IMR-90 (cell line): ENCODE measurements around the gene PIH1D1. TPM values are rescaled to one million over a fixed set of nuclear protein-coding genes. Genes with fewer than 3 reads are reported as not detected.
A peak's percentile ranks its signal among the peaks of the same experiment; 100 is the strongest.

Experiments
- ATAC-seq: fragments of 200-7000 bp; cut with Tn5 transposase; 2 replicates; pipeline ENCODE4 v1.9.1; 2020; ENCODE audit warnings: low read depth, mild to moderate bottlenecking, moderate library complexity
- BruUV-seq: library from RNA; stranded (reverse); fragments of 400-500 nt; replicated peaks from 2 replicates; lab custom pipeline; 2021; lab: Mats Ljungman, UMichigan
- CTCF ChIA-PET: fragments of 300-600 bp; formaldehyde crosslinking; extraction: SDS; loops from one replicate; lab custom pipeline; 2021; ENCODE audit warnings: antibody characterized with exemption; lab: Yijun Ruan, JAX
- POLR2A ChIA-PET: fragments of 300-600 bp; sonication (Branson Sonifier 250); formaldehyde crosslinking; loops from one replicate; lab custom pipeline; 2022; ENCODE audit warnings: antibody characterized with exemption; ENCODE audit not compliant: unreplicated experiment; lab: Charles Lee
- DNase-seq: peaks from one replicate; pipeline ENCODE4 v3.0.0; 2013
- H2AFZ ChIP-seq: replicated peaks from 2 replicates; pipeline ENCODE3; 2013; ENCODE audit warnings: low read length, mild to moderate bottlenecking; ENCODE audit not compliant: poor library complexity
- H2AK5ac ChIP-seq: 2 replicates; pipeline ENCODE4 v1.6.1; 2013; ENCODE audit warnings: low read depth, low read length, inconsistent platforms
- H2AK9ac ChIP-seq: replicated peaks from 2 replicates; pipeline ENCODE3; 2013; ENCODE audit warnings: mild to moderate bottlenecking, low read depth, low read length, moderate library complexity; ENCODE audit not compliant: poor library complexity
- H2BK120ac ChIP-seq: 2 replicates; pipeline ENCODE4 v1.6.1; 2013; ENCODE audit warnings: low read depth, low read length, inconsistent platforms
- H2BK15ac ChIP-seq: 3 replicates; pipeline ENCODE4 v1.6.1; 2013; ENCODE audit warnings: low read depth, low read length, inconsistent platforms
- H2BK20ac ChIP-seq: 2 replicates; pipeline ENCODE4 v1.6.1; 2013; ENCODE audit warnings: low read depth, mild to moderate bottlenecking, inconsistent platforms, low read length, moderate library complexity
- H2BK5ac ChIP-seq: 2 replicates; pipeline ENCODE4 v1.6.1; 2013; ENCODE audit warnings: mild to moderate bottlenecking, low read depth, low read length, inconsistent platforms; ENCODE audit not compliant: poor library complexity, severe bottlenecking
- H3K14ac ChIP-seq: replicated peaks from 2 replicates; pipeline ENCODE4 v1.6.1; 2013; ENCODE audit warnings: low read depth, low read length, inconsistent platforms
- H3K18ac ChIP-seq: 2 replicates; pipeline ENCODE4 v1.6.1; 2013; ENCODE audit warnings: low read depth, low read length, control low read depth
- H3K23ac ChIP-seq: 2 replicates; pipeline ENCODE4 v1.6.1; 2013; ENCODE audit warnings: low read depth, low read length, inconsistent platforms
- H3K27ac ChIP-seq: 2 replicates; pipeline ENCODE4 v1.5.1; 2013; ENCODE audit warnings: mild to moderate bottlenecking, control low read depth, low read length; ENCODE audit not compliant: insufficient read depth
- H3K27me3 ChIP-seq: 2 replicates; pipeline ENCODE4 v1.6.1; 2013; ENCODE audit warnings: low read length; ENCODE audit not compliant: control insufficient read depth, insufficient read depth
- H3K36me3 ChIP-seq: 2 replicates; pipeline ENCODE4 v1.6.1; 2013; ENCODE audit warnings: low read length, mixed read lengths; ENCODE audit not compliant: control insufficient read depth, insufficient read depth
- H3K4ac ChIP-seq: 2 replicates; pipeline ENCODE4 v1.6.1; 2013; ENCODE audit warnings: low read depth, low read length, inconsistent platforms
- H3K4me1 ChIP-seq: 2 replicates; pipeline ENCODE4 v1.6.1; 2013; ENCODE audit warnings: low read length, mixed read lengths; ENCODE audit not compliant: control insufficient read depth, insufficient read depth
- H3K4me2 ChIP-seq: 2 replicates; pipeline ENCODE4 v1.6.1; 2013; ENCODE audit warnings: low read depth, mild to moderate bottlenecking, control low read depth, low read length, moderate library complexity
- H3K4me3 ChIP-seq: 2 replicates; pipeline ENCODE4 v1.5.1; 2013; ENCODE audit warnings: low read depth, mild to moderate bottlenecking, control low read depth, low read length, moderate library complexity; ENCODE audit not compliant: insufficient read depth
- H3K56ac ChIP-seq: 2 replicates; pipeline ENCODE4 v1.6.1; 2013; ENCODE audit warnings: low read length, inconsistent platforms; ENCODE audit not compliant: insufficient read depth; ENCODE audit errors: extremely low read depth
- H3K79me1 ChIP-seq, 2 experiments: 2 replicates each; pipeline ENCODE4 v1.6.1; 2013; ENCODE audit warnings: low read length in 2 of 2, inconsistent platforms in 1 of 2, low read depth in 1 of 2
- H3K9ac ChIP-seq: 2 replicates; pipeline ENCODE4 v1.6.1; 2013; ENCODE audit warnings: low read depth, low read length, control low read depth
- H3K9me1 ChIP-seq: 2 replicates; pipeline ENCODE4 v1.6.1; 2013; ENCODE audit warnings: low read length, inconsistent platforms; ENCODE audit not compliant: insufficient read depth
- H3K9me3 ChIP-seq: 2 replicates; pipeline ENCODE4 v1.6.1; 2013; ENCODE audit warnings: low read length; ENCODE audit not compliant: control insufficient read depth, insufficient read depth
- H4K20me1 ChIP-seq: 2 replicates; pipeline ENCODE4 v1.6.1; 2013; ENCODE audit warnings: low read length, inconsistent platforms; ENCODE audit not compliant: insufficient read depth
- H4K5ac ChIP-seq: 2 replicates; pipeline ENCODE4 v1.6.1; 2013; ENCODE audit warnings: mild to moderate bottlenecking, low read depth, low read length, control low read depth
- H4K8ac ChIP-seq, 2 experiments: 2 replicates each; pipeline ENCODE4 v1.6.1; 2013; ENCODE audit warnings: low read depth in 2 of 2, low read length in 2 of 2, control low read depth in 1 of 2, inconsistent platforms in 1 of 2
- H4K91ac ChIP-seq: 2 replicates; pipeline ENCODE4 v1.6.1; 2013; ENCODE audit warnings: low read depth, low read length, inconsistent platforms; ENCODE audit not compliant: insufficient read depth
- CEBPB ChIP-seq: IDR thresholded peaks from 2 replicates; pipeline ENCODE4 v1.6.1; 2012; ENCODE audit warnings: low read depth, low read length, improper control_type of control experiment
- CHD1 ChIP-seq: IDR thresholded peaks from 2 replicates; pipeline ENCODE4 v1.6.1; 2012; ENCODE audit warnings: low read depth, low read length, improper control_type of control experiment
- MAFK ChIP-seq: IDR thresholded peaks from 2 replicates; pipeline ENCODE4 v1.6.1; 2012; ENCODE audit warnings: low read depth, low read length, improper control_type of control experiment
- MXI1 ChIP-seq: IDR thresholded peaks from 2 replicates; pipeline ENCODE4 v1.6.1; 2012; ENCODE audit warnings: low read depth, mild to moderate bottlenecking, low read length, moderate library complexity, borderline replicate concordance
- NFE2L2 ChIP-seq: fragments of 150-350 bp; IDR thresholded peaks from 2 replicates; pipeline ENCODE4 v1.6.1; 2016; ENCODE audit warnings: low read depth, mild to moderate bottlenecking, low read length
- POLR2A ChIP-seq: IDR thresholded peaks from 2 replicates; pipeline ENCODE4 v1.6.1; 2012; ENCODE audit warnings: mild to moderate bottlenecking, low read depth, low read length
- RAD21 ChIP-seq: IDR thresholded peaks from 2 replicates; pipeline ENCODE4 v1.6.1; 2012; ENCODE audit warnings: low read length, improper control_type of control experiment
- RCOR1 ChIP-seq: IDR thresholded peaks from 2 replicates; pipeline ENCODE4 v1.6.1; 2012; ENCODE audit warnings: mild to moderate bottlenecking, low read length, improper control_type of control experiment; ENCODE audit not compliant: insufficient replicate concordance
- RFX5 ChIP-seq: IDR thresholded peaks from 2 replicates; pipeline ENCODE4 v1.8.0; 2012; ENCODE audit warnings: low read depth, mild to moderate bottlenecking, low read length, moderate library complexity
- WGBS, 2 experiments: methylation state at CpG; one replicate each; pipeline versions ENCODE4 v1.1.5 to v1.1.7; 2013; ENCODE audit warnings: missing lambda C conversion rate in 2 of 2; ENCODE audit not compliant: insufficient read length in 1 of 2; ENCODE audit errors: extremely low coverage in 2 of 2; 5-methylcytosine and 5-hydroxymethylcytosine counted together
- dilution Hi-C: fragments of 300-500 bp; cut with HindIII; formaldehyde crosslinking; loops from one replicate; pipeline ENCODE4 v1.14.3; 2018; ENCODE audit warnings: low sequenced_read_pairs; ENCODE audit not compliant: unreplicated experiment
- in situ Hi-C: fragments of 300-500 bp; cut with MboI; formaldehyde crosslinking; loops from 3 replicates; pipeline ENCODE4 v1.14.3; 2019; ENCODE audit warnings: low sequenced_read_pairs, inconsistent platforms, mixed read lengths
- intact Hi-C: fragments of 100-400 bp; cut with micrococcal nuclease; formaldehyde crosslinking; loops from 2 replicates; pipeline ENCODE4 v1.10.0; 2022
- polyA plus RNA-seq, 3 experiments: library from polyadenylated mRNA; depleted of rRNA; stranded (reverse); fragments of >200 nt; gene quantifications; 2 replicates each; pipeline ENCODE4 v1.2.3, GENCODE V29; 2012; ENCODE audit warnings: low replicate concordance in 1 of 3
- total RNA-seq: library from RNA; depleted of rRNA; stranded (reverse); fragments of >200 nt; gene quantifications from 2 replicates; pipeline ENCODE4 v1.2.3, GENCODE V29; 2012
- TF ChIP-seq, protein P1 (sequence below): conservative IDR thresholded peaks from 2 replicates; pipeline ENCODE4 v1.5.1; 2012; ENCODE audit warnings: mild to moderate bottlenecking, low read depth, low read length, improper control_type of control experiment

The PIH1D1 gene
- total and polyA plus RNA-seq, 2 of the 4 experiments (the other 2 are of a cell fraction) = 77.9 to 122 TPM

DNA sequence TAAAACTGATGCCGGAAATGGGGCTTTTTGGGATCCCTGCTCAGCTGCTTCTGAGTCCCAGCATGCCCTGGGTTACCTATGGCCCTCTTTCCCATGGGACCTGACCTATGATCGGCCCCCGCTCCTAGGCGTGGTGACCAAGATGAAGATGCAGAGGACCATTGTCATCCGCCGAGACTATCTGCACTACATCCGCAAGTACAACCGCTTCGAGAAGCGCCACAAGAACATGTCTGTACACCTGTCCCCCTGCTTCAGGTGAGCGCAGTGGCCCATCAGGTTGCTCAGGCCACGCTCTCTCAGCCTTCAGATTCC lies 46.1 kb upstream of the PIH1D1 start:
- Histone ChIP-seq H2BK20ac (no peak overlapping the region), H4K91ac (no peak overlapping the region), H4K8ac (no peak overlapping the region), H4K5ac (no peak overlapping the region), H2BK120ac (no peak overlapping the region), H3K9ac (peak overlapping the region; percentile 98; the same call in 1 of the 2 replicates), H2AK9ac (peak overlapping the region; percentile 97), H2BK5ac (no peak overlapping the region), H2AK5ac (no peak overlapping the region), H3K18ac (no peak overlapping the region), H3K4me3 (no peak overlapping the region; the same call in 1 of the 2 replicates), H3K79me1 (peaks cover 21 to 40% of the 10 kb centered on the region in 2 experiments), H3K23ac (0 out of 2 replicates have a peak overlapping the region, but pooled peaks have one; percentile 25), H3K4me1 (peaks cover 9% of the 10 kb centered on the region), H2AFZ (no peak overlapping the region), H3K4me2 (peak overlapping the region; percentile 81; the same call in 1 of the 2 replicates), H3K27ac (no peak overlapping the region), H3K4ac (no peak overlapping the region), H3K36me3 (peaks cover 35% of the 10 kb centered on the region), H3K9me1 (no peaks in the 10 kb centered on the region), H2BK15ac (no peak overlapping the region), H3K56ac (no peak overlapping the region), H3K14ac (no peak overlapping the region; the same call in 1 of the 2 replicates), H3K27me3 (no peaks in the 10 kb centered on the region), H4K20me1 (peaks cover 31% of the 10 kb centered on the region), H3K9me3 (no peaks in the 10 kb centered on the region)
- ChIA-PET POLR2A (no interaction called here), CTCF (no interaction called here)
- no peak for TF ChIP-seq CEBPB
- no peak for TF ChIP-seq MXI1
- no peak for TF ChIP-seq CHD1
- no peak for TF ChIP-seq RFX5
- no peak for TF ChIP-seq RCOR1
- no peak for TF ChIP-seq POLR2A
- TF ChIP-seq RAD21 = no peak
- no peak for TF ChIP-seq MAFK
- TF ChIP-seq NFE2L2 = no peak
- TF ChIP-seq, protein P1, sequence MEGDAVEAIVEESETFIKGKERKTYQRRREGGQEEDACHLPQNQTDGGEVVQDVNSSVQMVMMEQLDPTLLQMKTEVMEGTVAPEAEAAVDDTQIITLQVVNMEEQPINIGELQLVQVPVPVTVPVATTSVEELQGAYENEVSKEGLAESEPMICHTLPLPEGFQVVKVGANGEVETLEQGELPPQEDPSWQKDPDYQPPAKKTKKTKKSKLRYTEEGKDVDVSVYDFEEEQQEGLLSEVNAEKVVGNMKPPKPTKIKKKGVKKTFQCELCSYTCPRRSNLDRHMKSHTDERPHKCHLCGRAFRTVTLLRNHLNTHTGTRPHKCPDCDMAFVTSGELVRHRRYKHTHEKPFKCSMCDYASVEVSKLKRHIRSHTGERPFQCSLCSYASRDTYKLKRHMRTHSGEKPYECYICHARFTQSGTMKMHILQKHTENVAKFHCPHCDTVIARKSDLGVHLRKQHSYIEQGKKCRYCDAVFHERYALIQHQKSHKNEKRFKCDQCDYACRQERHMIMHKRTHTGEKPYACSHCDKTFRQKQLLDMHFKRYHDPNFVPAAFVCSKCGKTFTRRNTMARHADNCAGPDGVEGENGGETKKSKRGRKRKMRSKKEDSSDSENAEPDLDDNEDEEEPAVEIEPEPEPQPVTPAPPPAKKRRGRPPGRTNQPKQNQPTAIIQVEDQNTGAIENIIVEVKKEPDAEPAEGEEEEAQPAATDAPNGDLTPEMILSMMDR = no peak
- no peak for DNase-seq
- dilution Hi-C loops = no loop called here
- in situ Hi-C loops = loop anchor here (10.0 kb wide), 1 partner anchor 167 kb away; the partner anchor contains the start of genes BCL2L12 and IRF3
- 97% methylated on average over 10 of the region's 12 CpGs; no CpG with 5 or more reads in 1 of the 2 experiments for WGBS, 2 experiments
- intact Hi-C loops = no loop called here
- no TSS peak for BruUV-seq
- ATAC-seq = no peak
